Stimulated activated CD4-positive, alpha-beta T cell treated with anti-CD3 and anti-CD28 coated beads, Interleukin-4, amount 100 ng/mL, for 24 hours (primary cell): ENCODE results near the gene ATP10B.
"Not testable (repeated sequence)": the region's sequence is repeated elsewhere in the genome, so short reads cannot be mapped to it uniquely, and the experiment has no call there.

ENCODE experiments used
- DNase-seq: peaks from one replicate; pipeline ENCODE4 v3.0.0-alpha.2; 2020

Gene ATP10B

GRCh38 chr5:160824301-160825001 lies 27.6 kb downstream of the ATP10B start:
- no peak for DNase-seq

- DNase-seq: not testable (repeated sequence)
Observed at GRCh38 chr5:160812996-160813395, 39.0 kb downstream of the ATP10B start.

DNA sequence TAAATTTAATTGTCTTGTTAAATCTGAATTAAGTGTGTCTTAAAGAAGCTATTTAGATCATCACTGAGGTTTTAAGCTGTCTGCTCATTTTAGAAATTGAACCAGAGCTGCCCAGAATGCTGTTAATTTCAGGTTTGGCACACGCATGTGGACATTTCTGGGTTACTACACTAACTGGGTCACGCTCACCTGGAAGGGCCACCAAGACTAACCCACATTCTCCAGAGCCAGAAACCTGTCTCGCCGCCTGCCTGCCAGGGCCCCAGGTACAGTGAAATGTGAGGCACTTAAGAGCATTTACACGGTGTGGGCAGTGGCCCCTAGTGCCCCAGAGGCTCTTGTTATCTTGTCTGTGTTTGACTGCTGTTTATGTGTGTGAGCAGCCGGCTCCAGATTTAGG lies 46.6 kb downstream of the ATP10B start:
- DNase-seq: no peak

DNA sequence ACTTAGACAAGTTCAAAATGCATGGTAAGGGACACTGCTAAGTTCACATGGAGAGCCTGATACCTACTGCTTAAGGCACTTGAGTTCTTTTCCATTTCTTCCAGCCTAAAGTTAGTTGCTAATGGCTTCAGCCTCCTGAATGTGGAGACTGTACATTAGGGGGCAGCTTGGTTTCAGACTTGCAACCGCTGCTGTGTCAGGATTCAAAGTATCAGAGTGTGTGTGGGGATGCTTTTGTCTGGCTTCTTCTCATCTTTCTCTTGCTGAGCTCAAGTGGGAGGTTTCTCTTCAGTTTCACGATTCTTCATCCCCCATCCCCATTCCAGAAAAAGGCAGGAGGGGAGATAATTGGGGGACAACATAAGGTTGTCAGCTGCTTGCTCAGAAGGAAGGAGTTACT lies 49.4 kb downstream of the ATP10B start:
- no peak for DNase-seq

- no peak for DNase-seq
Observed at GRCh38 chr5:160800375-160801275, 51.4 kb downstream of the ATP10B start.

DNA sequence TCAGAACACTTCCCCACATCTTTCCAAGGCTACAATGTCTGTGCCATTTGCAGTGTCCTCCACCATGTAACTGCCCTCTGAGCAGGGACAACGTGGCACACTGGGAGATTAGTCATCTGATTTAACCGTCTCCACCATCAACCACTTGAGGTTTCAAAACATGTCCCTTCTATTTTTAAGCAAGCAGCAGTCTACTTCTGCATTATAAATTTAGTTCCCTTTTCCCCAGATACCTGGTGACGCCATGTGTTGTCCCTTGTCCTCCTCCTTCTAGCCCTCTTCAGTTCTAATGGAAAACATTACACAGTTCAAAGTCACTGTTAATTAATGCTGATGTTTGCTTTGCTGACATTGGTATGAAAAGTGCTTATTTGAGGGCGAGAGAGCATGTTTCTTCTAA lies 52.8 kb downstream of the ATP10B start:
- DNase-seq: no peak

DNA sequence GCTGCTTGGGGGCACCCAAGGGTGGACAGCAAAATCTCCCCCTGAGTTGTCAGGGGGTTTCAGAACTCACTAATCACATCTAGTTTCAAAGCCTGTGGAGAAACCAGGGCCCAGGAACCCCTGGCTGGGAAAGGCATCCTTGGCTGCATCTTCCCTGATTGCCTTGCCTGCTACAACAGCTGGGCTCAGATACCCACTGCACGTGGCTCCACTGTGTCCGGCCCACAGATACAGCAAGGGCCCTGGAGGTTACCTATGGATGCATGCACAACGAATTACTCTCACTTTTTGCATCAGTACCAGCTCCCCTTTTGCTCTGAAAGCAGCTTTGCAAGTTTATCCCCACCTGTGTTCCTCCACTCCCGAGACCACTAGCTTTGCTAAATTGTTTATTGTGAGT lies 55.0 kb downstream of the ATP10B start:
- no peak for DNase-seq

DNA sequence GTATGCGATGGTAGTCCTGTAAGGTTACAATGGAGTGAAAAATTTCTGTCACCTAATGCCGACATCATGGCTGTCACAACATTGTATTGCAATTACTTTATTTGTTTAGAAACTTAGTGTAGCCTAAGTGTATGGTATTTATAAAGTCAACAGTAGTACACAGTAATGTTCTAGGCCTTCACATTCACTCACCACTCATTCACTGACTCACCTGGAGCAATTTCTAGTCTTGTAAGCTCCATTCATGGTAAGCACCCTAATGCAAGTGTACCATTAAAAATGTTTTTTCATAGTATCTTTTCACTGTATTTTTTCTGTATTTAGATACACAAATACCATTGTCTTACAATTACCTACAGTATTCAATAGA lies 58.5 kb downstream of the ATP10B start:
- DNase-seq: no peak

DNA sequence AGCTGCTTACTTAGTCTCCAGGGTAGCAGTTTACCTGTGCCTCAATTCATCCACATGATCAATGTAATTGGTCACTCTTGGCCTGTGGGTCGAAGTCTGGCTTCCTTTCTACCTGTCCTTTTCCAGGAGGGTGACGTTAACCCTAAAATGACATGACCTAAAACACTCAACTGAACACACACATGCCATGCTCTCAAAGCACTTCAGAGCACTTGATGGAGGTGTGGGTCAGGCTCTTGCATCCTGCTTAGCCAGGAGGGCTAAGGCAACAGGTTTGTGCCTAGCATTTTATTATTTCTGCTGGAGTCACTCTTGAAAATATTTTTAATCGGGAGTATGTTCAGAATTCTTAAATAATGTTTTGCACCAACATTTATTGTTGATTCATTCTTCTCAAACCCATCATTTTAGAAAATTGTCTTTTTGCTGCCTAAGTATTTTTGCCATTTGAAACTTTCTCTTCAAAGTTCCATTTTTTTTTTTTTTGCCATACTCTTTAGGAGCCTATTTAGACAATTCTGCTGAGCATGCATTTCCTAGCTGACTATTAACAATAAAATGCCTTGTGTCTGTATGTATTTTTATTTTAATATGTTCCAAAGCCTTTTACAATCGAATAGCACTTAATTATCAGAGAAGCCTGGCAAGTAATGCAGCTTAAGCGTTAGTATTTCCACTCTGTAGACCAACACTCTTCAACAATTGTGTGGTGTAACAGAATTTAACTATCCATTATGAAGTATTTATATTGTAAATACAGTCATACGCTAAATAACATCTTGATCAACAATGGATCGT lies 59.1 kb downstream of the ATP10B start:
- no peak for DNase-seq

DNA sequence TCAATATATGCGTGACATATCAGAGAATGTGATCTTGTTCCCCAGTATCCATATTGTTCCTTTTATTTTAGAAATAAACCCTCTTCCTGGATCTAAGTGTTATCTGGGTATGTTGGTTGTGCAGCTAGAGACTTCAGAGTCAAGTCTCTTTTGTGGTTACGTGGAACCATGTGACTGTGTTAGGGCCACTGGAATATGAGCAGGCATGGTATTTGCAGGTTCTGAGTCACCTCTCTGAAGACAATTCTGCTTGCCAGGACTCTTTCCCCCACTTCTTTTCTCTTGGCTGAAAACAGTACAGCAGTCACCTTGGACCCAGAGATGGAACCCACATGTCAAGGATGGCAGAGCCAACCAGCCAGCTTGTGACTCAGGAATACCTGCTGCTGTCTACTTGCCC lies 59.7 kb downstream of the ATP10B start:
- DNase-seq: no peak

- no peak for DNase-seq
Observed at GRCh38 chr5:160789219-160789859, 62.7 kb downstream of the ATP10B start.

DNA sequence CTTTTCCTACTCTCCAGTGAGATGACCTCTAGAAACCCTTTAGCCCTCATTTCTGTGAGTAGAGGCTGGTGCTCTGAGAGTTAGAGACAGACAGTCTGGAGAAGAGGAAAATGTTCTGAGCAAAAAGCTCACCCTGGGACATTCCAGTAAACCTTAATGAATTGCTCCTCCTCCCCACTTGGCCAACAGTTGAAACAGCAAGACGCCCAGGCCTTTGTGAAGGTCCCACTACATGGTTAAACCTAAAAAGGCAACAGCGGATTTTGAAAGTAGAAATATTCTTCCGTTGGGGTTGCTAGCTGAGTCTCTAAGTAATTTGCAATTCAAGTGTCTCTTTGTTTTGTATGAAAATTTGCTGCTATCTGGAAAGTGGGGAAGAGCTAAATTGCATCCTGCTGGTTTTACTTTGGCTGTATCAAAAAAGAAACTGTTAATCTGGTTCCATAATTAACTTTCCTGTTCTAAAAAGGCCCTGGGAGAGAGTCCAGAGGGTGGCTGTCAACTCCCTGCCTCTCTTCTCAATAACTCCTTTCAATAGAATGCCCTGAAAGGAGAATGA lies 63.8 kb downstream of the ATP10B start:
- DNase-seq: no peak

DNA sequence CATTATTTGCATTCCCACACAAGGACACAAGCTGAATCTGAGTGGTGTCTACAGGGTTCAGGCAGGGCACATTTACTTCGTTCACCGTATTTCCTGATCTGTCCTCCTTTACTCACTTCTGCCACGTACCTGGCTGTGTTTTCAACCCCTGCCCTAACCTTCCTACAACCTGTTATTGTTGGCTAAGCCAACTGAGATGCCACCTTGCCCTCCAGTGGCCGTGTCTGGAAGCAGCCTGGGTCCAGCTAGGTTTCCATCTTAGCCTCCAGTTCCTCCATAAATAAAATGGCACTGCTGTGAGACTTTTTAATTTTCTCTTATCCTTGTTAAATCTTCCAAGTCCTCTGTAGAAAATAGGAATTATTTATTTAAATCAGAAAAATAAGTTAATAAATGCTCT lies 64.8 kb downstream of the ATP10B start:
- DNase-seq: peak; percentile 5

DNA sequence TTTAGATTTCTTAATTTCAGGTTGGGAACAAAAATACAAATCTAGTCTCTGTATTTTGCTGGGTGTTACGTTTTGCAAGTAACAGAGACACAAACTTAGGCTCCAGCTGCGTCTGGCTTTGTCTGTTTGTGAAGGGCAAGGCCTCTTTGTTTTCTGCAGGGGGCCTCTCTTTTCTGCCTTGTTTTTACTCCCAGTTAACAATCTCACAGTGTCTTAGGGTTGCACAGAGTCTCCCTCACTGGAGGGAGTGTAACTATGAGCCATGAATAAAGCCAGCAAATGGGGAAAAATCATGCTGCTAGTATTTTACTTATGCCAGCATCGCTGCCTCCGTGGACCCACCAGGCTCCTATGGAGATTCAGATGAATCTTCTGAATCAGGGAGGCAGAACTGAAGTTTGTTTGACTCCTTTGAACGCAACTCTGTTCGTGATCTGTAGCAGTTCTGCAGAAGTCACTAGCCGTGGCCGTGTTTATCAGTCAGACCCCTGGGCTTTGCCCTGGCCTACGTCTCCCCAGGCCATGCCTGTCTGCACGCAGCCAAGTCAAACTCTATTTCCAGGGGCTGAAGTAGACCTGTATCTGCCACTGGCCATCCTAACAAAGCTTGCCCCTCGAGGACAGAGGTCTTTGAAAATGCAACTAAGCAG lies 77.2 kb downstream of the ATP10B start:
- no peak for DNase-seq

GRCh38 chr5:160773646-160774410 lies 78.2 kb downstream of the ATP10B start:
- DNase-seq: no peak

DNA sequence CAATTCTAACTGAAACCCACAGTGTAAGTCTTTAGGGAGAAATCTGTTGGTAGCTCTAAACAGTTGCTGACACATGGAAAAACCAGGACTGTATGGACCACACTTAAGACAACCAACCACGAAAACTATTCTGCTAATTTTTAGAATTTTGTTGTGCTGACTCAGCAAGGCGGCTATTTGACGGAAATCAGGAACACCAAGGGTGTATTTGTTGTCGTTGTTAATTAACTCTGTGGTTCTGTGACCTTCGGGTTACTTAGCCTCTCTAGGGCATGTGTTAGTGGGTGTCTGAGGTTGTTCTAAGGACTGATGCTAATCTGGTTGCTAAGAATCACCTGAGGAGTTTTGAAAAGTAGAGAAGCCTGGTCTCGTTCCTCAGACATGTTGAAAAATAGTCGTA lies 79.2 kb downstream of the ATP10B start:
- DNase-seq: no peak

DNA sequence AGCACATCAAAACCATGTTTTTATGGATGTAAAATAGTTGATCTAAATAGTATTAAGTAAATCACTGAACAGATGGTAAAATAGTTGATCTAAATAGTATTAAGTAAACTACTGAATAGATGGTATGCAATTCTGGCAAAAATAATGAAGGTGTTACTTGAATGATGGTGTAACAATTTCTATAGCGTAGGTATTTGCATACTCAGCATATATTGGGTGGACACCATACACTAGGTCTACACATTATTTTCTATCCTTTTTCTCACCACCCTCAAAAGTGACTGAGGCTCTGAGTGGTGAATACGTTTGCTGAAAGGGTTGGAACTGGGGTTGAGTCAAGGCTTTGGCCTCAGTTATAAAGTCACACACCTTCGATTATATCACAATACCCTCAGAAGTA lies 81.3 kb downstream of the ATP10B start:
- DNase-seq: no peak

- no peak for DNase-seq
Observed at GRCh38 chr5:160769301-160769700, 82.7 kb downstream of the ATP10B start.

GRCh38 chr5:160767062-160767461 lies 84.9 kb downstream of the ATP10B start:
- no peak for DNase-seq

DNA sequence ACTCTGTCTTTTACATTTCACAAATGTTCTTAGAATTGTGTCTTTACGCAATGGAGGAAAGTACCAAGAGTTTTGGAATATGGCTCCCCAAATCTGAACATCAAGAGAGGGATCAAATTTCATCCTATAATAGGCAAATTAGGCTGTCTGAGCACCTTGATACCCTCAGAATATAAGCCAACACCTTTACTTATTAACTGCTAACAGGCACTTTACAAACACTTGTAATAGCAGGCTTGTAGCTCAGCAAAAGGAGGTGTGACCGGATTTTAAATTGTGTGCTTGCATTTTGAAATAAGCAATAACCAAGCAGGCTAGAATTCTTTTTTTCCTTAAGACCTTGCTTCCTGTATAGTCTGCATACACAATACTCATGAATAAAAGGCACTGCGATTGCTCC lies 92.0 kb downstream of the ATP10B start:
- DNase-seq: no peak

GRCh38 chr5:160757194-160757593 lies 94.8 kb downstream of the ATP10B start:
- DNase-seq: no peak
